Chondrocyte (in vitro differentiated cells): ENCODE data around the gene TSPAN2. TPM values are rescaled to one million over a fixed set of nuclear protein-coding genes. Genes with fewer than 3 reads are reported as not detected.

Experiments used
- DNase-seq: peaks from one replicate; pipeline ENCODE4 v3.0.0; 2021; ENCODE audit warnings: mixed read lengths, low spot score
- H3K27ac Mint-ChIP-seq: one replicate; pipeline ENCODE4 v1.8.0; 2021; ENCODE audit warnings: mild to moderate bottlenecking, moderate library complexity, mixed read lengths; ENCODE audit not compliant: unreplicated experiment
- H3K27me3 Mint-ChIP-seq: 2 replicates; pipeline ENCODE4 v1.8.0; 2021; ENCODE audit warnings: low read depth, mixed read lengths
- H3K36me3 Mint-ChIP-seq: 2 replicates; pipeline ENCODE4 v1.8.0; 2021; ENCODE audit warnings: low read depth, mixed read lengths
- H3K4me1 Mint-ChIP-seq: 2 replicates; pipeline ENCODE4 v1.8.0; 2021; ENCODE audit warnings: low read depth, mild to moderate bottlenecking, mixed read lengths
- H3K4me3 Mint-ChIP-seq: one replicate; pipeline ENCODE4 v1.8.0; 2021; ENCODE audit warnings: mild to moderate bottlenecking, moderate library complexity, mixed read lengths; ENCODE audit not compliant: unreplicated experiment
- H3K9me3 Mint-ChIP-seq: 2 replicates; pipeline ENCODE4 v1.8.0; 2021; ENCODE audit warnings: low read depth, mixed read lengths
- CTCF ChIP-seq: fragments of 200-600 bp; sonication (generic); IDR thresholded peaks from 2 replicates; pipeline ENCODE4 v1.5.0; 2021; ENCODE audit warnings: antibody characterized with exemption, mild to moderate bottlenecking, moderate library complexity
- total RNA-seq: library from RNA; stranded (reverse); gene quantifications from 3 replicates; pipeline ENCODE4 v1.2.1, GENCODE V29; 2021

The TSPAN2 gene
- total RNA-seq, 1 donor from 2014 or later: 218 TPM

DNA sequence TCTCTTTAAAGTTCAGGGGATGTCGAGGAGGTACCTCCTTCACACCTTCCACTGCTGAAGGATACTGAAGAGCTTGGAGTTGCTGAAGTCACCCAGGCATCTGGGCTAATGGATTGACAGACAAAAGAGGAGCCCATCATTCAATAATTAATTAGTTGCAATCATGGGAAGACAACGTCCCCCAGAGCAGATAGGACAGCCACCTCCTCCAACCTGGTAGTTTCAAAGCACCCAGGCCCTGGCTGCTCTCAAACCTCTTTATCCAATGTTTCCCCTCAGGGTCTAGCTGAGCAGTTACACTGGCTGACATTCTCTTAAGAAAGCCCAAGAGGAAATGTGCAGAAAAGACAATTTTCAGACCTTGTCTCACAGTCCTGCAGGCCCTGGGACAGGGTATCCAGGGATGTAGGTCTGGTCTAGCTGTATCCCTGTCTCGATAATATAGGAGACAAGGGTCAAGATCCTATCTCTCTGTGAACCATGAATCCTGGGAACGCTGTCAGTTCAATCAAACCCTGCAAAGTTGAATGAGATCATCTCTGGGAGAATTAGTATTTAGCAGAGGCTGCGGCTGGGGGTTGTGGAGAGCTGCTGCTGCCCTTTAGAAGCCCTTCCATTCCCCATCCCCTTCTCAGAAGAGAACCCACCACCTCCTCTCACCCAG, 1.1 kb downstream of the TSPAN2 start:
- peaks cover 82% of the 10 kb centered on the region for H3K4me1 Mint-ChIP-seq
- peaks cover 4% of the 10 kb centered on the region for H3K36me3 Mint-ChIP-seq
- peak overlapping the region; percentile 84 for H3K4me3 Mint-ChIP-seq
- no peak for TF ChIP-seq CTCF
- no peak overlapping the region for H3K27ac Mint-ChIP-seq
- no peak for DNase-seq
- no peaks in the 10 kb centered on the region for H3K27me3 Mint-ChIP-seq
- H3K9me3 Mint-ChIP-seq: peaks cover 5% of the 10 kb centered on the region

- Mint-ChIP-seq H3K9me3 (no peaks in the 10 kb centered on the region), H3K4me1 (peaks cover 86% of the 10 kb centered on the region), H3K4me3 (peak overlapping the region; percentile 58), H3K27me3 (no peaks in the 10 kb centered on the region), H3K36me3 (peaks cover 9% of the 10 kb centered on the region), H3K27ac (peak overlapping the region; percentile 78)
- TF ChIP-seq CTCF: no peak
- no peak for DNase-seq
Measured at GRCh38 chr1:115086176-115086830, 3.0 kb downstream of the TSPAN2 start.

DNA sequence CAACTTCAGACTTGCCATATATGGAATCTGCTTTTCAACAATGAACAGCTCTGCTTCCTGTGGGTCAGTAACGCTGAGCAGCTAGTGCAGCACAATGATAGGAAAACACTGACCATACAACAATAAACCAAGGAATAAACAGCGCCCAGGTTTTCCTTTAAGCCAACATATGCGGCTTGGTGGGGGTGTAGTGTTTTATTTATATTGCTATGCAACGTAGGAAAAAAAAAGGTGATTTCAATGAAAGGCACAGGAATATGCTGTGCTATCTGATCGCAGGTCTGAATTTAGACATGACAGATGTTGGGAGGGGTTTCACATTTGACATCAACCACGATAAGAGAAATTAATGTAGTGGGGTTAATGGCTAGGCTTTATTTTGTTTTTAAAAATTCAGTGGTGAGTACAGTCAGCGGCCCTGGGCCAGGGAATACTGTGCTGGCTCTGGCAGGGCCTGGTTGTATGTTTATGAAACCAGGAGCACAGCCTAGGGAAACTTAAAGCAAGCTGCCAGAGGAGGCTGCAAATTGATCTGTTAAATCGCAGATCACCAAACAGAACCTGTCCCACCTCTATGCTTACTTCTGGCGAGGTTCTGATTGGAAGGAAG, 4.3 kb downstream of the TSPAN2 start:
- Mint-ChIP-seq H3K36me3 (peaks cover 13% of the 10 kb centered on the region), H3K4me3 (peak overlapping the region; percentile 42), H3K4me1 (peaks cover 88% of the 10 kb centered on the region), H3K27me3 (no peaks in the 10 kb centered on the region), H3K27ac (peak overlapping the region; percentile 64), H3K9me3 (no peaks in the 10 kb centered on the region)
- no peak for DNase-seq
- TF ChIP-seq CTCF: no peak

DNA sequence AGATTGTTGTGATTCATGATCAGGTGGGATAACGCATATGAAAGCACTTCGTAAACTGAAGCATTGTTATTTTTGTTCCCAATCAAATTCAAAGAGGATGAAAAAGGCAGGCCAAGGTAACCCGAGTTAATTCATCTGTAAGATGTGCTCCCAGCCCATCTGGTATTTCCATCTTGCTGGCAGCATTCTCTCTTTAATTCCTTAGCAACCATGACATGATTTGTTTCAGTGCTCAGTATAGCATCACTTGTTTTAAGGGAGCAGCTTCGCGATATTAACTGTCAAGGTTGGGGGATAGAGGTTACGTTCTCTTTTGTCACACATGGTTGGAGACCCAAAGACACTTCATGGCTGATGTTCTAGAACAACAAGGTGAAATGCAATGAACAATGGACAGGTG, 6.4 kb downstream of the TSPAN2 start:
- no peaks in the 10 kb centered on the region for H3K9me3 Mint-ChIP-seq
- DNase-seq: no peak
- H3K4me1 Mint-ChIP-seq: peaks cover 97% of the 10 kb centered on the region
- no peak overlapping the region for H3K4me3 Mint-ChIP-seq
- no peak for TF ChIP-seq CTCF
- peaks cover 13% of the 10 kb centered on the region for H3K36me3 Mint-ChIP-seq
- no peaks in the 10 kb centered on the region for H3K27me3 Mint-ChIP-seq
- H3K27ac Mint-ChIP-seq: peak overlapping the region; percentile 8

GRCh38 chr1:115078708-115079107, 10.6 kb downstream of the TSPAN2 start:
- Mint-ChIP-seq H3K4me3 (no peak overlapping the region), H3K27ac (peak overlapping the region; percentile 80), H3K9me3 (no peaks in the 10 kb centered on the region), H3K4me1 (peaks cover 98% of the 10 kb centered on the region), H3K27me3 (no peaks in the 10 kb centered on the region), H3K36me3 (peaks cover 11% of the 10 kb centered on the region)
- no peak for DNase-seq
- TF ChIP-seq CTCF: no peak
